ENCODE data around the gene ADAMTS6. TPM values are rescaled to one million over a fixed set of nuclear protein-coding genes. Genes with fewer than 3 reads are reported as not detected.

Gene ADAMTS6
- total RNA-seq, 1 donor from 2014 or later, result 1.5 TPM

DNA sequence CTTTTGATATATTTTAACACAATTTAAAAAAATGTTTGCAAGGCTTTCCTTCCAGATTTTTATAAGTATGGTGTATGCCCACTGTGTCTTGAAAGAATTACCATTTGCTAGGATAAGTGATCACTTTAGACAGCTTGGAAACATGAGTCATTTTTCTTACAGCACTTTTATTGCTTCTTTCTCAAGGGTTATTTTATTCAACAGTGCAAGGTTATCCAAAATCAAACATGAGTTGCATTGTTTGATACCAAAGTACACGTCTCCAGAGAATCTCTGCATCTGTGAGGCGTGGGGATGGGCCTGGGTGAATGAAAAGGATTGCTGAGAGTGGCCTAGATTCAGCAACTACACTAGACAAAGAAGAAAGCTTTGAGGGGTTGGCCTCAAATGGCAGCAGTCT, 329.6 kb downstream of the ADAMTS6 start:
- no peaks in the 10 kb centered on the region for H3K36me3 ChIP-seq
- no peak for DNase-seq
- intact Hi-C loops (cut with micrococcal nuclease), result no loop called here

DNA sequence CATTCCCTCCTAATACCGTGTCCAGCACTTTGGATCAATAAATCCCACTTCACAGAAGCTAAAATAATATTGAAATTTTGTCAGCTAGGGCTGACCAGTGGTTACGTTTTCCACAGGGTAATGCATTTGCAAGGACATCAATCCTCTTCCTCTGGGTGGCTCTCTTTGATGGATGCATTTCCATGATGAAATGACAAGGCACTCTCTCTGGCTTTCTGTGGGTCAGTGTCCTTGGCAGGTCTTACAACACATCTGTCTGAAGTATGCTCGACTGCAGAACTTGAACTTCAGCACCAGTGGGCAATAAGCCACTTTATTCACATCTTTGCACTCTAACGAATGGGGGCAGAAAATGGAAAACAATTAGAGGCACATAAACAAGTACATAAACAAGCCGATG, 330.1 kb downstream of the ADAMTS6 start:
- intact Hi-C loops (cut with micrococcal nuclease), result no loop called here
- no peak for DNase-seq
- no peak overlapping the region for H3K27ac ChIP-seq (replicated peaks)
- TF ChIP-seq, protein P1, sequence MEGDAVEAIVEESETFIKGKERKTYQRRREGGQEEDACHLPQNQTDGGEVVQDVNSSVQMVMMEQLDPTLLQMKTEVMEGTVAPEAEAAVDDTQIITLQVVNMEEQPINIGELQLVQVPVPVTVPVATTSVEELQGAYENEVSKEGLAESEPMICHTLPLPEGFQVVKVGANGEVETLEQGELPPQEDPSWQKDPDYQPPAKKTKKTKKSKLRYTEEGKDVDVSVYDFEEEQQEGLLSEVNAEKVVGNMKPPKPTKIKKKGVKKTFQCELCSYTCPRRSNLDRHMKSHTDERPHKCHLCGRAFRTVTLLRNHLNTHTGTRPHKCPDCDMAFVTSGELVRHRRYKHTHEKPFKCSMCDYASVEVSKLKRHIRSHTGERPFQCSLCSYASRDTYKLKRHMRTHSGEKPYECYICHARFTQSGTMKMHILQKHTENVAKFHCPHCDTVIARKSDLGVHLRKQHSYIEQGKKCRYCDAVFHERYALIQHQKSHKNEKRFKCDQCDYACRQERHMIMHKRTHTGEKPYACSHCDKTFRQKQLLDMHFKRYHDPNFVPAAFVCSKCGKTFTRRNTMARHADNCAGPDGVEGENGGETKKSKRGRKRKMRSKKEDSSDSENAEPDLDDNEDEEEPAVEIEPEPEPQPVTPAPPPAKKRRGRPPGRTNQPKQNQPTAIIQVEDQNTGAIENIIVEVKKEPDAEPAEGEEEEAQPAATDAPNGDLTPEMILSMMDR (IDR thresholded peaks at IDR 0.05; ENCODE audit: borderline replicate concordance), result no peak
- H3K9me3 ChIP-seq (replicated peaks), result no peaks in the 10 kb centered on the region
- H3K4me3 ChIP-seq, result no peak overlapping the region
- no peaks in the 10 kb centered on the region for H3K27me3 ChIP-seq (ENCODE audit: low read depth)
- peaks cover 8% of the 10 kb centered on the region for H3K4me1 ChIP-seq
- H3K36me3 ChIP-seq, result no peaks in the 10 kb centered on the region

More for the DNA sequence above, 329.6 kb downstream of the ADAMTS6 start:
- H3K9me3 ChIP-seq (replicated peaks), result no peaks in the 10 kb centered on the region
- TF ChIP-seq, protein P1 (IDR thresholded peaks at IDR 0.05; ENCODE audit: borderline replicate concordance), result no peak
- H3K27me3 ChIP-seq (ENCODE audit: low read depth), result no peaks in the 10 kb centered on the region
- H3K27ac ChIP-seq (replicated peaks), result no peak overlapping the region
- peaks cover 12% of the 10 kb centered on the region for H3K4me1 ChIP-seq
- H3K4me3 ChIP-seq, result no peak overlapping the region

DNA sequence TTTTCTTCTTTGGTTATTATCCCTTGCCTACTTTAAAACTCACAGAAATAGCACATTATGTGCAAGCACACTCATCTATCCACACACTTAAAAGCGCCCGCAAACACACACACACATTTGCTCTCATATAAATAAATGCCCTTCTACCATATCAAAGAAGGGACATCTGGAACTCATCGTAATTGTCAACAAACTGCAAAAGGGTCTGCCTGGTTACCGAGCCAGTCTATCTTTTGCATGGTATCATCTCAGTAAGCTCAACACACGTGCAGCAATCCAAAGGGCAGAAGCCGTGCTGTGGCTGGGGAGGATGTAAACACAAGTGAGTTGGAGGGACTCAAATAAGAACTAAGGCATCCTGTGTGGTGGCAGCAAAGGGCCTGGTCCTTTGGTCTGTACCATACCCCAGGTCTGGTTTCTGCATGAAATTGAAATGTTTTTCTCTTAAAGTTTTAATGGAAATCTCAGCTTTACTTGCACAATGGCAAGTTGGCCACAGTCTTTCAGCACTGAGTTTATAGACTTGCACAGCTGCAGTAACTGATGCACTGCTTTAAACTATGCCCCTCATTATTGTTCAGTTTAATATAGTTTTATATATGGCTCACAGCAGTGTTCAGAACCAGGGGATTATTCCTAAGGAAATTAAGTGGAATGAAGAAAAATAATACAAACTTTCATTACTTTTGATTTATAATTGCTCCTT, 331.0 kb downstream of the ADAMTS6 start:
- DNase-seq, result no peak
- TF ChIP-seq, protein P1 (IDR thresholded peaks at IDR 0.05; ENCODE audit: borderline replicate concordance), result no peak
- Histone ChIP-seq H3K36me3 (no peaks in the 10 kb centered on the region), H3K27ac (replicated peaks) (no peak overlapping the region), H3K4me1 (peaks cover 8% of the 10 kb centered on the region), H3K27me3 (ENCODE audit: low read depth) (no peaks in the 10 kb centered on the region), H3K4me3 (no peak overlapping the region), H3K9me3 (replicated peaks) (no peaks in the 10 kb centered on the region)
- intact Hi-C loops (cut with micrococcal nuclease), result no loop called here

DNA sequence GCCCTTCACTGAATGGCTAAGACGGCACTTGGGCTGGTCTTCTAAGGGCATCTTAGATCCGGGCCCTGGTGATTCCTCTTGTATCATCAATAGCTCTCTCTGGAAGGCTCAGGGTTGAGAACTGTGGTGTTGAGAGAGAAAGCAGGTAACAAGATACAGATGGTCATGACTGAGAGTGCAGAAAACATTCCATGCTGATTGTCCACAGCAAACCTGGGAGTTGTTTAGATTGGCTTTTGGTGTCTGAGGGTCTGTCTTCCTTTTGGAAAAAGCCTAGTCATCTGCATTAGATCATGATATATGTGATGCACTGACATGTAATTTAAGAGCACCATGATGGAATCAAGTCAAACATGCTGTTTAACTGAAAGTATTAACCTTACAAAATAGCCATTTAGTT, 331.9 kb downstream of the ADAMTS6 start:
- Histone ChIP-seq H3K27ac (replicated peaks) (no peak overlapping the region), H3K4me1 (peaks cover 8% of the 10 kb centered on the region), H3K4me3 (no peak overlapping the region), H3K27me3 (ENCODE audit: low read depth) (no peaks in the 10 kb centered on the region), H3K36me3 (no peaks in the 10 kb centered on the region), H3K9me3 (replicated peaks) (no peaks in the 10 kb centered on the region)
- TF ChIP-seq, protein P1 (IDR thresholded peaks at IDR 0.05; ENCODE audit: borderline replicate concordance), result no peak
- no peak for DNase-seq
- intact Hi-C loops (cut with micrococcal nuclease), result no loop called here

DNA sequence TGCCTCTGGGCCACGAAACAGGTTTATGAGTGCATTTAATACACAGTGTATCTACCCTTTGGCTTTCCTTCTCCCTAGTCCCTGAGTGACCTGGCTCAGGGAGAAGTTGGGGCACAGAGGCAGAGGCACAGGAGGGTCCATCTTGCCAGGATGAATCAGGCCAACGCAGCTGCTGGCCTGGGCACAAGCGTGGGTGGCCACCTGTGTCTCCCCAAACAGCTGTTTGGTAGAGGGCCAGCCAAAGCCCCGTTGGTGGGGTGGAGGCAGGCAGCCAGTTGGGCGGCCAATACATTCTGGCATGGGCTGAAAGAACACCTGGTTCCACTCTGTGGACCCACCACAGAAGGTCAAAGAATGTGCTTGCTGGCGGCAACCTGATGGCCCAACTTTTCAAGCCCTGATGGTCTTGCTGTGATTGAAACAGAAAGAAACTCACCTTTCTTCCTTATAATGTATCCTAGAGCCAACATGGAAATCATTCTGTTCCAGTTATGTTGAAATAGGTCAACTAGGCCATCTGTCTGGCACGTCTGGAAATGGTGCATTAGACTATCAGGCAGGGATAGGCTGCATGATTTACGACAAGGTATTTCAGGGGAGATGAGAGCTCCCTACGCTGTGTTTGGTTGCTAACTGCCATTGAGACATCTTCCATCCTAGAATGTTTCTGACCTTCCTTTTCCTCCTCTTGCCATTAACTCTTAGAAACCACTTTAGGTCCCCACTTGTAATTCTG, 337.4 kb downstream of the ADAMTS6 start:
- Histone ChIP-seq H3K9me3 (replicated peaks) (no peaks in the 10 kb centered on the region), H3K4me3 (no peak overlapping the region), H3K27ac (replicated peaks) (no peak overlapping the region), H3K4me1 (peaks cover 10% of the 10 kb centered on the region), H3K27me3 (ENCODE audit: low read depth) (no peaks in the 10 kb centered on the region), H3K36me3 (no peaks in the 10 kb centered on the region)
- TF ChIP-seq, protein P1 (IDR thresholded peaks at IDR 0.05; ENCODE audit: borderline replicate concordance), result no peak
- intact Hi-C loops (cut with micrococcal nuclease), result no loop called here
- DNase-seq, result no peak

Data from left ventricle myocardium inferior (tissue), 1 donor.